Smooth muscle cell (in vitro differentiated cells): ENCODE results near the gene TMEM87B. TPM values are rescaled to one million over a fixed set of nuclear protein-coding genes. Genes with fewer than 3 reads are reported as not detected.
"Not testable (repeated sequence)": the region's sequence is repeated elsewhere in the genome, so short reads cannot be mapped to it uniquely, and the experiment has no call there.

Experiments used
- DNase-seq: peaks from one replicate; lab custom pipeline; 2025; ENCODE audit not compliant: unreplicated experiment; lab: John Stamatoyannopoulos, UW
- H2AFZ ChIP-seq: fragments of 200-600 bp; sonication (generic); 2 replicates; pipeline ENCODE4 v1.6.0; 2016; ENCODE audit warnings: antibody characterized with exemption, low read depth, mild to moderate bottlenecking
- H3F3A ChIP-seq: fragments of 200-600 bp; sonication (generic); 2 replicates; pipeline ENCODE4 v1.6.0; 2017; ENCODE audit warnings: antibody characterized with exemption, low read depth
- H3K27ac ChIP-seq: fragments of 200-600 bp; sonication (generic); 2 replicates; pipeline ENCODE4 v1.5.1; 2016; ENCODE audit warnings: low read depth, mild to moderate bottlenecking
- H3K27me3 ChIP-seq: fragments of 200-600 bp; sonication (generic); 2 replicates; pipeline ENCODE4 v1.6.1; 2016; ENCODE audit warnings: low read depth, mild to moderate bottlenecking
- H3K36me3 ChIP-seq: fragments of 200-600 bp; sonication (generic); 2 replicates; pipeline ENCODE4 v1.5.1; 2016; ENCODE audit warnings: low read depth
- H3K4me1 ChIP-seq: fragments of 200-600 bp; sonication (generic); 2 replicates; pipeline ENCODE4 v1.5.1; 2016; ENCODE audit warnings: low read depth
- H3K4me2 ChIP-seq: fragments of 200-600 bp; sonication (generic); 2 replicates; pipeline ENCODE4 v1.6.0; 2016; ENCODE audit warnings: mild to moderate bottlenecking
- H3K4me3 ChIP-seq: fragments of 200-600 bp; sonication (generic); 2 replicates; pipeline ENCODE4 v1.5.1; 2016; ENCODE audit warnings: mild to moderate bottlenecking
- H3K79me2 ChIP-seq: fragments of 200-600 bp; sonication (generic); 2 replicates; pipeline ENCODE4 v1.6.0; 2016; ENCODE audit warnings: low read depth, mild to moderate bottlenecking
- H3K9ac ChIP-seq: fragments of 200-600 bp; sonication (generic); 2 replicates; pipeline ENCODE4 v1.6.0; 2016; ENCODE audit warnings: low read depth
- H3K9me3 ChIP-seq: fragments of 200-600 bp; sonication (generic); replicated peaks from 2 replicates; pipeline ENCODE4 v1.5.1; 2016; ENCODE audit warnings: low read depth
- H4K20me1 ChIP-seq: fragments of 200-600 bp; sonication (generic); 2 replicates; pipeline ENCODE4 v1.6.0; 2016; ENCODE audit warnings: low read depth
- WGBS: methylation state at CpG from one replicate; pipeline ENCODE4 v1.1.7; 2016; ENCODE audit warnings: low lambda C conversion rate; 5-methylcytosine and 5-hydroxymethylcytosine counted together
- polyA plus RNA-seq: library from polyadenylated mRNA; unstranded; fragments of >200 nt; fragmentation: Nextera tagmentation; extraction: Ambion mirVana; gene quantifications from 2 replicates; pipeline ENCODE4 v1.2.1, GENCODE V29; 2016
- total RNA-seq: library from RNA; depleted of rRNA; stranded (reverse); fragments of >200 nt; gene quantifications from 2 replicates; pipeline ENCODE4 v1.2.3, GENCODE V29; 2014
- TF ChIP-seq, protein P1 (sequence below): fragments of 200-600 bp; sonication (generic); IDR thresholded peaks from 2 replicates; pipeline ENCODE4 v1.5.1; 2017; ENCODE audit warnings: borderline replicate concordance, mild to moderate bottlenecking, antibody characterized with exemption; ENCODE audit not compliant: insufficient read depth, poor library complexity, severe bottlenecking

Gene TMEM87B
- total and polyA plus RNA-seq, 2 experiments from 2014 or later = 27.2 to 109 TPM

- peak overlapping the region; percentile 82 for H3K27ac ChIP-seq
- whole genome bisulfite sequencing = 12% methylated on average over 1 of the region's 1 CpG
- H3K4me2 ChIP-seq = peak overlapping the region; percentile 79
- no peaks in the 10 kb centered on the region for H3K9me3 ChIP-seq
- H3K9ac ChIP-seq = no peak overlapping the region
- H2AFZ ChIP-seq = no peak overlapping the region
- H3K4me3 ChIP-seq = no peak overlapping the region
- no peaks in the 10 kb centered on the region for H3K79me2 ChIP-seq
- H3K4me1 ChIP-seq = peaks cover 20% of the 10 kb centered on the region
- DNase-seq = no peak
- H4K20me1 ChIP-seq = no peaks in the 10 kb centered on the region
- peaks cover 34% of the 10 kb centered on the region for H3F3A ChIP-seq
- no peaks in the 10 kb centered on the region for H3K27me3 ChIP-seq
- H3K36me3 ChIP-seq = no peaks in the 10 kb centered on the region
- TF ChIP-seq, protein P1, sequence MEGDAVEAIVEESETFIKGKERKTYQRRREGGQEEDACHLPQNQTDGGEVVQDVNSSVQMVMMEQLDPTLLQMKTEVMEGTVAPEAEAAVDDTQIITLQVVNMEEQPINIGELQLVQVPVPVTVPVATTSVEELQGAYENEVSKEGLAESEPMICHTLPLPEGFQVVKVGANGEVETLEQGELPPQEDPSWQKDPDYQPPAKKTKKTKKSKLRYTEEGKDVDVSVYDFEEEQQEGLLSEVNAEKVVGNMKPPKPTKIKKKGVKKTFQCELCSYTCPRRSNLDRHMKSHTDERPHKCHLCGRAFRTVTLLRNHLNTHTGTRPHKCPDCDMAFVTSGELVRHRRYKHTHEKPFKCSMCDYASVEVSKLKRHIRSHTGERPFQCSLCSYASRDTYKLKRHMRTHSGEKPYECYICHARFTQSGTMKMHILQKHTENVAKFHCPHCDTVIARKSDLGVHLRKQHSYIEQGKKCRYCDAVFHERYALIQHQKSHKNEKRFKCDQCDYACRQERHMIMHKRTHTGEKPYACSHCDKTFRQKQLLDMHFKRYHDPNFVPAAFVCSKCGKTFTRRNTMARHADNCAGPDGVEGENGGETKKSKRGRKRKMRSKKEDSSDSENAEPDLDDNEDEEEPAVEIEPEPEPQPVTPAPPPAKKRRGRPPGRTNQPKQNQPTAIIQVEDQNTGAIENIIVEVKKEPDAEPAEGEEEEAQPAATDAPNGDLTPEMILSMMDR = no peak
Observed at GRCh38 chr2:112033600-112033999, 21.5 kb upstream of the TMEM87B start.

GRCh38 chr2:112034924-112035323, 20.1 kb upstream of the TMEM87B start:
- Histone ChIP-seq H3K9me3 (no peaks in the 10 kb centered on the region), H4K20me1 (no peaks in the 10 kb centered on the region), H3K27me3 (no peaks in the 10 kb centered on the region), H3K4me3 (no peak overlapping the region), H3F3A (peaks cover 30% of the 10 kb centered on the region), H2AFZ (no peak overlapping the region), H3K79me2 (no peaks in the 10 kb centered on the region), H3K27ac (no peak overlapping the region), H3K36me3 (no peaks in the 10 kb centered on the region), H3K9ac (no peak overlapping the region), H3K4me2 (no peak overlapping the region), H3K4me1 (peaks cover 20% of the 10 kb centered on the region)
- WGBS = 96% methylated on average over 3 of the region's 3 CpGs
- DNase-seq = no peak
- TF ChIP-seq, protein P1 = no peak

DNA sequence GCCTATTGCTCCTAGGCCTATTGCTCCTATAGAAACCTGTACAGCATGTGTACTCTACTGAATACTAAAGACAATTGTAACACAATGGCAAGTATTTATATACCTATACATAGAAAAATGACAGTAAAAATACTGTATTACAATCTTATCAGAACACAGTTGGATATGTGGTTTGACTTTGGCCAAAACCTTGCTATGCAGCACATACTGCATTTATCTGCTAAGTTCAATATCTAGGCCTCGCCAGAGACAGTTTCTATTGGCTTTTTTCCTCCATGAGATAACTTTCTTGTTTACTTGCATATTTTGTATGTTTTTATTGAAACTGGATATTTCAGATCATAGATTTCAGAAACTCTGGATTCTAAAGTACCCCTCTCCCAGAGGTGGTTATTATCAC, 19.3 kb upstream of the TMEM87B start:
- Histone ChIP-seq H3K27me3 (no peaks in the 10 kb centered on the region), H3K4me2 (no peak overlapping the region), H3K36me3 (no peaks in the 10 kb centered on the region), H2AFZ (no peak overlapping the region), H3K9ac (no peak overlapping the region), H3K4me1 (peaks cover 20% of the 10 kb centered on the region), H3K9me3 (no peaks in the 10 kb centered on the region), H3K79me2 (no peaks in the 10 kb centered on the region), H4K20me1 (no peaks in the 10 kb centered on the region), H3K4me3 (no peak overlapping the region), H3K27ac (no peak overlapping the region), H3F3A (peaks cover 30% of the 10 kb centered on the region)
- DNase-seq = no peak
- 85% methylated on average over 1 of the region's 1 CpG for WGBS
- TF ChIP-seq, protein P1 = no peak

GRCh38 chr2:112039556-112039955, 15.5 kb upstream of the TMEM87B start:
- not testable (repeated sequence) for H3K4me2 ChIP-seq, H3K9me3 ChIP-seq, H3K4me3 ChIP-seq, DNase-seq, H3K79me2 ChIP-seq, H4K20me1 ChIP-seq, H3K9ac ChIP-seq, H3K27me3 ChIP-seq, H3K4me1 ChIP-seq, H3K36me3 ChIP-seq, H3F3A ChIP-seq, H2AFZ ChIP-seq, H3K27ac ChIP-seq
- WGBS = 76% methylated on average over 12 of the region's 12 CpGs

GRCh38 chr2:112040066-112040465, 15.0 kb upstream of the TMEM87B start:
- not testable (repeated sequence) for H3F3A ChIP-seq, H3K9me3 ChIP-seq, H3K79me2 ChIP-seq, H3K9ac ChIP-seq, H2AFZ ChIP-seq, H3K4me1 ChIP-seq, H3K4me2 ChIP-seq, DNase-seq, H3K36me3 ChIP-seq, H3K4me3 ChIP-seq, H3K27ac ChIP-seq, H3K27me3 ChIP-seq, H4K20me1 ChIP-seq
- 44% methylated on average over 2 of the region's 2 CpGs for WGBS

GRCh38 chr2:112041460-112041859, 13.6 kb upstream of the TMEM87B start:
- not testable (repeated sequence) for H3K27ac ChIP-seq, H3F3A ChIP-seq, DNase-seq, H4K20me1 ChIP-seq, H3K4me3 ChIP-seq, H3K36me3 ChIP-seq, H3K9ac ChIP-seq, H2AFZ ChIP-seq, H3K79me2 ChIP-seq, H3K9me3 ChIP-seq, H3K27me3 ChIP-seq, H3K4me1 ChIP-seq, H3K4me2 ChIP-seq
- WGBS = 53% methylated on average over 6 of the region's 6 CpGs
